Caco-2 (cell line): ENCODE measurements around the gene ARHGAP19. TPM values are rescaled to one million over a fixed set of nuclear protein-coding genes. Genes with fewer than 3 reads are reported as not detected.

ENCODE experiments used
- BruUV-seq: library from RNA; stranded (reverse); fragments of 400-500 nt; replicated peaks from 2 replicates; lab custom pipeline; 2021; lab: Mats Ljungman, UMichigan
- CTCF ChIA-PET: fragments of 300-600 bp; sonication (Branson Sonifier 250); formaldehyde crosslinking; loops from one replicate; lab custom pipeline; 2022; ENCODE audit warnings: antibody characterized with exemption; lab: Charles Lee
- POLR2A ChIA-PET: fragments of 300-600 bp; sonication (Branson Sonifier 250); formaldehyde crosslinking; loops from one replicate; lab custom pipeline; 2022; ENCODE audit warnings: antibody characterized with exemption; lab: Charles Lee
- DNase-seq, 2 experiments: peaks; one replicate each; pipeline versions ENCODE4 v3.0.0 to v3.0.0-alpha.2; 2020 to 2022
- H3K27me3 ChIP-seq: replicated peaks from 2 replicates; pipeline ENCODE4 v1.6.0; 2011; ENCODE audit warnings: low read length; ENCODE audit not compliant: control insufficient read depth, insufficient read depth
- H3K36me3 ChIP-seq: 2 replicates; pipeline ENCODE4 v1.5.1; 2011; ENCODE audit warnings: low read length; ENCODE audit not compliant: control insufficient read depth, insufficient read depth
- H3K4me1 ChIP-seq: fragments of 250-450 bp; sonication (Bioruptor Pico); 2 replicates; pipeline ENCODE4 v1.5.1; 2020; ENCODE audit warnings: mild to moderate bottlenecking
- H3K4me3 ChIP-seq: 2 replicates; pipeline ENCODE4 v1.5.1; 2011; ENCODE audit warnings: low read depth, mild to moderate bottlenecking, control low read depth, low read length
- H3K9me3 ChIP-seq: fragments of 250-450 bp; sonication (Bioruptor Pico); 2 replicates; pipeline ENCODE4 v1.5.1; 2020; ENCODE audit warnings: mild to moderate bottlenecking, moderate library complexity
- H3K27ac Mint-ChIP-seq: one replicate; pipeline ENCODE4 v1.8.0; 2022; ENCODE audit warnings: mixed read lengths; ENCODE audit not compliant: unreplicated experiment
- H3K27me3 Mint-ChIP-seq: one replicate; pipeline ENCODE4 v1.8.0; 2022; ENCODE audit warnings: mixed read lengths; ENCODE audit not compliant: insufficient read depth, unreplicated experiment
- H3K36me3 Mint-ChIP-seq: one replicate; pipeline ENCODE4 v1.8.0; 2022; ENCODE audit warnings: mild to moderate bottlenecking, mixed read lengths; ENCODE audit not compliant: insufficient read depth, unreplicated experiment
- H3K4me1 Mint-ChIP-seq: one replicate; pipeline ENCODE4 v1.8.0; 2022; ENCODE audit warnings: low read depth, mixed read lengths; ENCODE audit not compliant: unreplicated experiment
- H3K4me3 Mint-ChIP-seq: one replicate; pipeline ENCODE4 v1.8.0; 2022; ENCODE audit warnings: mild to moderate bottlenecking, moderate library complexity, mixed read lengths; ENCODE audit not compliant: unreplicated experiment
- H3K9me3 Mint-ChIP-seq: one replicate; pipeline ENCODE4 v1.8.0; 2022; ENCODE audit warnings: mixed read lengths; ENCODE audit not compliant: unreplicated experiment
- CTCF ChIP-seq, 2 experiments: fragments of 200-600 bp in 1 of 2; IDR thresholded peaks; 1 replicate in 1 of 2; 2 replicates in 1 of 2; pipeline versions ENCODE4 v1.5.1 to v1.8.0; 2011 to 2022; ENCODE audit warnings: antibody characterized with exemption in 1 of 2, control low read depth in 1 of 2, inconsistent platforms in 1 of 2, low read depth in 1 of 2, low read length in 1 of 2, mild to moderate bottlenecking in 1 of 2, moderate library complexity in 1 of 2; ENCODE audit not compliant: insufficient read depth in 1 of 2, severe bottlenecking in 1 of 2, unreplicated experiment in 1 of 2
- intact Hi-C: fragments of 100-400 bp; cut with micrococcal nuclease; formaldehyde crosslinking; loops from one replicate; pipeline ENCODE4 v1.10.0; 2022; ENCODE audit not compliant: unreplicated experiment
- total RNA-seq: library from RNA; stranded (reverse); gene quantifications from 2 replicates; pipeline ENCODE4 v1.2.3, GENCODE V29; 2022

Gene ARHGAP19
- total RNA-seq, 1 experiment from 2014 or later: 13.9 TPM

GRCh38 chr10:97328646-97329453 lies 36.4 kb upstream of the ARHGAP19 start:
- no peak overlapping the region for H3K4me3 ChIP-seq
- H3K4me3 Mint-ChIP-seq: no peak overlapping the region

GRCh38 chr10:97327348-97328294 lies 35.2 kb upstream of the ARHGAP19 start:
- Mint-ChIP-seq H3K4me3 (no peak overlapping the region), H3K4me1 (peaks cover 28% of the 10 kb centered on the region)
- no peak for TF ChIP-seq CTCF (IDR thresholded peaks at IDR 0.05; ENCODE audit: insufficient read depth in 1 of 2, low read depth in 1 of 2, low read length in 1 of 2, severe bottlenecking in 1 of 2, unreplicated experiment in 1 of 2)

More at GRCh38 chr10:97328646-97329453, 36.4 kb upstream of the ARHGAP19 start:
- Histone ChIP-seq H3K36me3 (peaks cover 1% of the 10 kb centered on the region; the same call in 1 of the 2 replicates), H3K9me3 (no peaks in the 10 kb centered on the region), H3K27me3 (no peaks in the 10 kb centered on the region), H3K4me1 (peaks cover 33% of the 10 kb centered on the region)
- Mint-ChIP-seq H3K4me1 (peaks cover 38% of the 10 kb centered on the region), H3K9me3 (no peaks in the 10 kb centered on the region), H3K36me3 (peaks cover 6% of the 10 kb centered on the region), H3K27me3 (no peaks in the 10 kb centered on the region), H3K27ac (peak overlapping the region; percentile 17)
- no peak for TF ChIP-seq CTCF (IDR thresholded peaks at IDR 0.05; ENCODE audit: insufficient read depth in 1 of 2, low read depth in 1 of 2, low read length in 1 of 2, severe bottlenecking in 1 of 2, unreplicated experiment in 1 of 2)
- CTCF ChIA-PET: no interaction called here
- intact Hi-C loops: loop anchor here (2.0 kb wide), 1 partner anchor 36 kb away; the partner anchor contains the start of gene ARHGAP19
- no TSS peak for BruUV-seq
- no peak for DNase-seq
- POLR2A ChIA-PET: no interaction called here

GRCh38 chr10:97325754-97326153 lies 33.3 kb upstream of the ARHGAP19 start:
- CTCF ChIA-PET: no interaction called here
- Histone ChIP-seq H3K4me1 (peaks cover 20% of the 10 kb centered on the region), H3K9me3 (no peaks in the 10 kb centered on the region), H3K27me3 (no peaks in the 10 kb centered on the region), H3K36me3 (no peaks in the 10 kb centered on the region; the same call in 1 of the 2 replicates), H3K4me3 (no peak overlapping the region)
- Mint-ChIP-seq H3K27me3 (no peaks in the 10 kb centered on the region), H3K36me3 (peaks cover 6% of the 10 kb centered on the region), H3K4me3 (no peak overlapping the region), H3K27ac (no peak overlapping the region), H3K9me3 (no peaks in the 10 kb centered on the region), H3K4me1 (peaks cover 21% of the 10 kb centered on the region)
- BruUV-seq: no TSS peak
- POLR2A ChIA-PET: no interaction called here
- no peak for DNase-seq
- intact Hi-C loops: no loop called here
- no peak for TF ChIP-seq CTCF (IDR thresholded peaks at IDR 0.05; ENCODE audit: insufficient read depth in 1 of 2, low read depth in 1 of 2, low read length in 1 of 2, severe bottlenecking in 1 of 2, unreplicated experiment in 1 of 2)

More at GRCh38 chr10:97327348-97328294, 35.2 kb upstream of the ARHGAP19 start:
- peaks cover 1% of the 10 kb centered on the region; the same call in 1 of the 2 replicates for H3K36me3 ChIP-seq
- intact Hi-C loops: loop anchor here (2.0 kb wide), 1 partner anchor 35 kb away; the partner anchor contains the start of gene ARHGAP19
- H3K27me3 ChIP-seq: no peaks in the 10 kb centered on the region
- Mint-ChIP-seq H3K27me3 (no peaks in the 10 kb centered on the region), H3K27ac (peak overlapping the region; percentile 17), H3K9me3 (no peaks in the 10 kb centered on the region), H3K36me3 (peaks cover 6% of the 10 kb centered on the region)
- no peak overlapping the region for H3K4me3 ChIP-seq
- no TSS peak for BruUV-seq
- DNase-seq: peak; percentile 43 to 54
- POLR2A ChIA-PET: interaction anchor here (0.6 to 0.7 kb wide), 2 partner anchors 8 to 73 kb away, joined by 3 read pairs; partner anchors contain the start of gene FRAT1
- H3K4me1 ChIP-seq: peaks cover 26% of the 10 kb centered on the region
- CTCF ChIA-PET: interaction anchor here (1.0 kb wide), 1 partner anchor 48 kb away, joined by 5 read pairs; no protein-coding TSS in a partner anchor
- no peaks in the 10 kb centered on the region for H3K9me3 ChIP-seq
